ENCODE results near the gene RTN4IP1.

GRCh38 chr6:106525882-106526275 is 103.4 kb downstream of the RTN4IP1 start:
- TF ChIP-seq CTCF (IDR thresholded peaks at IDR 0.05; ENCODE audit: insufficient read depth, low read length, poor library complexity, severe bottlenecking), result no peak
- no peak for TF ChIP-seq EZH2phosphoT487 (conservative IDR thresholded peaks at IDR 0.05; ENCODE audit: low read length)

All from SU-DHL-6 (cell line).